GM13977 (cell line): ENCODE data around the gene AGAP1.

ENCODE experiments used
- DNase-seq: peaks from one replicate; pipeline ENCODE4 v3.0.0; 2012; ENCODE audit warnings: low spot score
- in situ Hi-C: fragments of 300-500 bp; cut with MboI; formaldehyde crosslinking; loops from one replicate; pipeline ENCODE4 v1.12.0; 2022; ENCODE audit warnings: low sequenced_read_pairs, low pct_unique_long_range_greater_than_20kb, mixed read lengths, inconsistent platforms; ENCODE audit not compliant: unreplicated experiment
- TF ChIP-seq, protein P1 (sequence below): IDR thresholded peaks from 2 replicates; pipeline ENCODE4 v1.5.1; 2012; ENCODE audit warnings: mild to moderate bottlenecking, control low read depth; ENCODE audit not compliant: insufficient read depth; ENCODE audit errors: extremely low read depth, missing control alignments

The AGAP1 gene

DNA sequence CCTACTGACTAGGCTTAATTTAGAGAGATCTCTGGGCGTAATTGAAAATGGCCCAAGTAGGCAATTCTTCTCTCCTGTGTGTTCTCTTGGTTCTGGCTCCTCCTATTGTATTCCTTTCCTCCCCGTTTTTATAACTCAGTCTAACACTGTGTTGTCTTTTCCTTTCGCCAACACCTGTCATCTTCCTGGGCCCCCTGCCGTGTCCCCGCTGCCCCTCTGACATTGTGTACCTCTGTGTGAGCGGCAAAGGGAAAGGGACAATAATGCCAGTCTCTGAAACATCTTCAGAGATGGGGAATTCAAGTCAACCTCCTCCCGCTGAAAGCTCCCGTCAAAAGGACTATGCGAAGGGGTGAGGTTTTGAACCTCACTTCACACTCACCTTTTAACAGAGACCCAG, 463.4 kb downstream of the AGAP1 start:
- TF ChIP-seq, protein P1, sequence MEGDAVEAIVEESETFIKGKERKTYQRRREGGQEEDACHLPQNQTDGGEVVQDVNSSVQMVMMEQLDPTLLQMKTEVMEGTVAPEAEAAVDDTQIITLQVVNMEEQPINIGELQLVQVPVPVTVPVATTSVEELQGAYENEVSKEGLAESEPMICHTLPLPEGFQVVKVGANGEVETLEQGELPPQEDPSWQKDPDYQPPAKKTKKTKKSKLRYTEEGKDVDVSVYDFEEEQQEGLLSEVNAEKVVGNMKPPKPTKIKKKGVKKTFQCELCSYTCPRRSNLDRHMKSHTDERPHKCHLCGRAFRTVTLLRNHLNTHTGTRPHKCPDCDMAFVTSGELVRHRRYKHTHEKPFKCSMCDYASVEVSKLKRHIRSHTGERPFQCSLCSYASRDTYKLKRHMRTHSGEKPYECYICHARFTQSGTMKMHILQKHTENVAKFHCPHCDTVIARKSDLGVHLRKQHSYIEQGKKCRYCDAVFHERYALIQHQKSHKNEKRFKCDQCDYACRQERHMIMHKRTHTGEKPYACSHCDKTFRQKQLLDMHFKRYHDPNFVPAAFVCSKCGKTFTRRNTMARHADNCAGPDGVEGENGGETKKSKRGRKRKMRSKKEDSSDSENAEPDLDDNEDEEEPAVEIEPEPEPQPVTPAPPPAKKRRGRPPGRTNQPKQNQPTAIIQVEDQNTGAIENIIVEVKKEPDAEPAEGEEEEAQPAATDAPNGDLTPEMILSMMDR, result no peak
- DNase-seq, result no peak
- in situ Hi-C loops, result no loop called here

DNA sequence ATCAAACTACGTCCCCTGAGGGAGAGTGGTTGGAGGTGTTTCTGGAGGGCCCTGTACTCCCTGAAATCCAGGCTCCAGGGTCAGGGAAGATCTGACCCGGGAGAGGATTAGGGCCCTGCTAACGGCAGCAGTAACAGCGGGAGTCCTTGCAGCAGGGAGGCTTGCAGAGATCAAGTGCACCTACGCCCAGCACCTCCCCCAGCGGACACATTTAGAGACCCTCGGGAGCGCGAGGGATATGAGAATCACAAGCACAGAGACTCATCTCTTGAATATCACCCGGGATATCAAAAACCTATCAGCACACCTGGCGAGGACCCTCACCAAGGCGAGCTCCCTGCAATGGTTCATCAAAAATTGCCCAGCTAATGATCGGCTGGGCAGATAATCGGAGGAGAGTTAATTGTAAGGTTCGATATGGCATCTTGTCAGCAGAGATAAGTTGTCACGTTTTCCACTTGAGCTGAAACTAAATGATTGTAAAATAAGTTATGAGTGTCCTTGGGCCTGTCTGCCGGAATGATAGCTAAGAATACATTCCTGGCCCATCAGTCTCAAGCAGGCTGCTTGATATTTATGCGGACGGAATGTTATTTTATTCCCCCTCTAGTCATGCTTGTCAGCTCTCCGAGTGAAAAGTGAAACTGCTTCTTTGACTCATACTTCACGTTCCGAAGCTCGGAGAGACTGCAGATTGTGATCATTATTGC, 464.5 kb downstream of the AGAP1 start:
- DNase-seq, result no peak
- TF ChIP-seq, protein P1, result no peak
- in situ Hi-C loops, result no loop called here

DNA sequence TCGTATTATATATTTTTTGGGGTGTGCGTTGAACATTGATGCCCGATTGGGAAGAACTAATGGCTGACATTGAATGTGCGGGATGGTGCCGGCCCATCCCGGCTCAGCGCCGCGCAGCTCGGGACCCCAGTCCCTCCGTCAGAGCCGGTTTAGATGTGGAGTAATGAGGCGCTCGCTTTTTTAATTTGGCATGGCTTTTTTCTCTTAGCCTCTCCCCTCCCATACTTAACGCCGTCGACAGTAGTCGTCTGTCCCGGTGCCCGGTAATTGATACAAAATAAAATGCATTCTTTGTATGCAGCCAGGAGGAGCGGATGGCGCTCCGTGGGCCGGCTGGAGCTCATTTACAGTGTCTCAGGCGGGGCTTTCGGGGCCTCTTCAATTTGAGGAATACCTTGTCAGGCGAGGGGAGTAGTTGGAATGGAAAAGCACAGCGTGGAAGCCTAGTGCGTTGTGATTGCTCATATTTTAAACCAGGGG, 465.1 kb downstream of the AGAP1 start:
- DNase-seq, result no peak
- TF ChIP-seq, protein P1, result no peak
- in situ Hi-C loops, result no loop called here

DNA sequence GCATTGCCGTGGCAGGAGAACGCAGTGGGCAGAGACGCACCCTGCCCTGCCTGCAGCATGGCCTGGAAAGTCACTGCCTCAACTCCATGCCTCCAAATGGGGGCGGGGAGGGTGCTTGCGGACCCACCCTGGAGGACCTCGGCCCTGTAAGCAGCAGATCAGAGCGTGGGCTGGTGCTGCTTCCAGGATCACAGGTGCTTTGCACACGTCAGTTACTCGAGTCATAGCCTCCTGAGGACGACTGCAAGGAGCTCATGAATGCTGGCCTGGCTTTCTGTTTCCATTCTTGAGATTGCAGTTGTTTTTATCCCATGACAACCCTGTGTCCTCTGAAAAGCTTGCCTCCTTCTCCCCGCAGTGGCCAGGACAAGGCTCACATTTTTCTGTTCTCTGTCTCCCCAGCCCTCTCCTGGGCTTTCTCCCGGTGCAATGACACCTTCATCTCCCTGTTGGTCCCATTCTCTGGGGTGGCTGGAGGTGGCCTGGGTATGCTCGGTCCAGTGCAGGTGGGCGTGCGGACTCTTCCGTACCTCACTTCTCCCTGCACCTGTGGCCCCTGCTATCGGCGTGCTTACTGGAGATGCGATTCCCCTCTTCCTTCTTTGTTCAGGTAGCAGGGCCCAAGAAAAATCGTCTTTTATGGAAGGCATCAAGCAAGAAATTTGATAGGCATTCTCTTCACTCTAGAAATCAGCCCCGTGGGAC, 466.3 kb downstream of the AGAP1 start:
- in situ Hi-C loops, result no loop called here
- no peak for DNase-seq
- TF ChIP-seq, protein P1, result no peak

DNA sequence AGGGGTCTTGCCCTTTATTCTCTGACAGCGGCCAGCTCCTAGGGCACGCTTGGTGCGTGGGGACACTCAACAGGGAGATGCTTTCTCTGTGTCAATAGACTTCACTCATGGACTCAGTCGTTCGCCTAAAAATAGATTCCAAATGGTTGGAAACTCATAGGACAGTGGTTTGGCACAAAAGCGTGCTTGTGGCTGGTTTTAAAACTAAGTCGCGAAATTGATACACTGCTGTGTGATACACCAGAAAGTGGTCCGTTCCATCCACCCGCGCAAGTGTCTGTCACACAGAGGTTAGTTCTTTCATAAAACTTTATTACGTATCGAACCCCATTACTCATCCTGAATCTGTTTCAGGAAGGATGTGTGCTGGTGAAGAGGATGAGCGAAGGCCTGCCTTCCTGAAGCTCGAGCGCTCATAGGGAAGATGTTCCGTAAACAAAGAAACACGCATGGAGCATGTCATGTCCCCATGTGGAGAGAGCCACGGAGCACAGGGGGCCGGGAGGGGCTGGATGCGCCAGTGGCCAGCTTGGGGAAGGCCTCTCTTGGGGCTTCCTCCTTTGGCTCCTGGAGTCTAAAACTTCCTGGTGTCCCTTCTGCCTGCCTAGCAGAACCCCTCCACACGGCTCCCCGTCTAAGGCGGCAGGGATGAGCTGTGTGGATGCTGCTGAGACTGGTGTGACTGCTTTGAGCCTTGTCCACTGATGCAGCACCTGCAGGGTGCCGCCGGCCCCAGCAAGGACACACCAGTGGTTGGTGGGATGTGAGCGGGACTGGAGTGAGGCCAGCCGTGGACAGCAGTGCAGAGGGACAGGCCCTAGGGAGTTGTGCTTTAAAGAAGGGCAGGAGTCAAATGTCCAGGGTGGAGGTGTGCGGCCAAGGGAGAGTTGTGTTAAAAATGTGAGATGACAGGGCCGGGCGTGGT, 467.1 kb downstream of the AGAP1 start:
- DNase-seq, result no peak
- in situ Hi-C loops, result no loop called here
- TF ChIP-seq, protein P1, result no peak

DNA sequence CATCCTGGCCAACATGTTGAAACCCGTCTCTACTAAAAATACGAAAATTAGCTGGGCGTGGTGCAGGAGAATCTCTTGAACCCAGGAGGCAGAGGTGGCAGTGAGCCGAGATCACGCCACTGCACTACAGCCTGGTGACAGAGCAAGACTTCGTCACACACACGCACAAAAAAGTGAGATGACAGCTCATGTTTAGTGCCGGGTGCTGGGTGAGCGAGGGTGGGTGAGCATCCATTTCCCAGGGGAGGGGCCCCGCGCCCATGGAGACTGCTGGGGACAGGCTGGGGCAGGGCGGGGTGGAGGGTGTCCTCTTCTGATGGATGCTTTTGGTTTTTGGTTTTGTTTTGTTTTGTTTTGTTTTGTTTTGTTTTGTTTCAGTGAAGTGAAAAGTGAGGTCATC, 467.9 kb downstream of the AGAP1 start:
- TF ChIP-seq, protein P1, result no peak
- in situ Hi-C loops, result no loop called here
- no peak for DNase-seq
